ENCODE data around the gene CEP85L. TPM values are rescaled to one million over a fixed set of nuclear protein-coding genes. Genes with fewer than 3 reads are reported as not detected.

The CEP85L gene
- total RNA-seq, 1 donor from 2014 or later = 3.3 TPM

DNA sequence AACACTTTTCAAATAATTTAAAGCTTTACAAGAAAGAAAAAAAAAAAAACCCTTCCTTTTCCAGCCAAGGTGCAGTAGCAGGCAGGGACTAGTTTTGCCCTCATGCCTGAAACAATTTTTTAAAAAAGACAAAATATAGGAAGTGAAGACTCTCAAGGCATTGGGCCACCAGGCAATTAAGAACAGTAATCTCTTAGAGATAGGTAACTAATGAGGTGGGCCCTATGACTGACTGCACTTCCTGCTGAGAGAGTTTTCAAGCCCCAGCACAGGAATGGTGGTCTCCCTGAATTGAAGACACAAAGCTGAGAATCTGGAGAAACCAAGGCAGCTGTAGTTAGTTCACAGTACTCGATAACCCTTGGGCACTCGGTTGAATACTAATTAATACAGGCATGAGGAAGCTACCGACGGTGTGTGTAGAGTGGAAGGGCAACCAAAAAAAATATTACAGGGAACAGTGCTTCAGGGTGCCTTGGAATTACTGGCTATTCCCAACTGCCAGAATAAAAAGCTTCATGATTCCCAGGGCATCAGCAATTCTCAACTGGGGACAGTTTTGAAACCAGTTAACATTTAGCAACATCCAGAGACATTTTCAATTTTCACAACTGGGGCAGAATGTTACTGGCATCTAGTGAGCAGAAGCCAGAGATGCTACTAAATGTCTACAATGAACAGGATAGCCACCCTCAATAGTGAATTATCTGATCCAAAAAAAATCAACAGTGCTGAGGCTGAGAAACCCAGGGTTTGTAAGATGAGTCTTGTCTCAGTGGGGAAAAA is 139.3 kb downstream of the CEP85L start:
- TF ChIP-seq, protein P1, sequence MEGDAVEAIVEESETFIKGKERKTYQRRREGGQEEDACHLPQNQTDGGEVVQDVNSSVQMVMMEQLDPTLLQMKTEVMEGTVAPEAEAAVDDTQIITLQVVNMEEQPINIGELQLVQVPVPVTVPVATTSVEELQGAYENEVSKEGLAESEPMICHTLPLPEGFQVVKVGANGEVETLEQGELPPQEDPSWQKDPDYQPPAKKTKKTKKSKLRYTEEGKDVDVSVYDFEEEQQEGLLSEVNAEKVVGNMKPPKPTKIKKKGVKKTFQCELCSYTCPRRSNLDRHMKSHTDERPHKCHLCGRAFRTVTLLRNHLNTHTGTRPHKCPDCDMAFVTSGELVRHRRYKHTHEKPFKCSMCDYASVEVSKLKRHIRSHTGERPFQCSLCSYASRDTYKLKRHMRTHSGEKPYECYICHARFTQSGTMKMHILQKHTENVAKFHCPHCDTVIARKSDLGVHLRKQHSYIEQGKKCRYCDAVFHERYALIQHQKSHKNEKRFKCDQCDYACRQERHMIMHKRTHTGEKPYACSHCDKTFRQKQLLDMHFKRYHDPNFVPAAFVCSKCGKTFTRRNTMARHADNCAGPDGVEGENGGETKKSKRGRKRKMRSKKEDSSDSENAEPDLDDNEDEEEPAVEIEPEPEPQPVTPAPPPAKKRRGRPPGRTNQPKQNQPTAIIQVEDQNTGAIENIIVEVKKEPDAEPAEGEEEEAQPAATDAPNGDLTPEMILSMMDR (IDR thresholded peaks at IDR 0.05; ENCODE audit: insufficient read depth, low read length, poor library complexity, severe bottlenecking) = no peak
- DNase-seq (ENCODE audit: low read depth) = no peak
- no peaks in the 10 kb centered on the region for H3K36me3 ChIP-seq (ENCODE audit: control insufficient read depth, insufficient read depth, low read length)
- no peaks in the 10 kb centered on the region for H3K27me3 ChIP-seq (ENCODE audit: control insufficient read depth, insufficient read depth, low read length)
- H3K4me3 ChIP-seq (ENCODE audit: low read depth, low read length) = no peak overlapping the region

DNA sequence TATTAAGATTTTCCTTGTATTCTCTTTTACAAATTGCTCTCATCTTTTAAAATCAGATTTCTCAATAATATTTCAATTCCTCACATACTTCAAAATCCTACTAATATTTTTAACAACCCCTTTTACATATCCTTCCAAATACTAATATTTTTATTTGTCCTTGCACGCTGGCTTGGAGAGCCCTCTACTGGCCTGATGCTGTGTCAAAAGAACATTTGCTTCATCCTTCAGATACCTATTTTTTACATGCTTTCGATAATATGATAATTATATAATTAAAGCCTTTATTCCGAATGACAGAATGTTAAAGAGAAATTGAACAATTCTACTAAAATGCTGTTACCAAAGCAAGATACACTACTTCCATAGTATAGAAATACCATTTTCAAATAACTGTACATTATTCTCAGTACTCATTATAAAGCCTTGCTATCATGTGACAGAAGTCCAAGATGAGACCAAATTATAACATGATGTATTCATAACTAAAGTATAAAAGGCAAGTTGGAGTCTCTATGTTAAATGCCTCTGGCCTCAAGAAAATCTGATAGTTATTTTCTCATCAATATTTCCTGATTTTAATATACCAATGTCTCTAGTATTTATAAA is 142.3 kb downstream of the CEP85L start:
- no peak for DNase-seq (ENCODE audit: low read depth)
- H3K4me3 ChIP-seq (ENCODE audit: low read depth, low read length) = no peak overlapping the region
- no peaks in the 10 kb centered on the region for H3K36me3 ChIP-seq (ENCODE audit: control insufficient read depth, insufficient read depth, low read length)
- H3K27me3 ChIP-seq (ENCODE audit: control insufficient read depth, insufficient read depth, low read length) = no peaks in the 10 kb centered on the region
- TF ChIP-seq, protein P1 (IDR thresholded peaks at IDR 0.05; ENCODE audit: insufficient read depth, low read length, poor library complexity, severe bottlenecking) = peak; percentile 74

DNA sequence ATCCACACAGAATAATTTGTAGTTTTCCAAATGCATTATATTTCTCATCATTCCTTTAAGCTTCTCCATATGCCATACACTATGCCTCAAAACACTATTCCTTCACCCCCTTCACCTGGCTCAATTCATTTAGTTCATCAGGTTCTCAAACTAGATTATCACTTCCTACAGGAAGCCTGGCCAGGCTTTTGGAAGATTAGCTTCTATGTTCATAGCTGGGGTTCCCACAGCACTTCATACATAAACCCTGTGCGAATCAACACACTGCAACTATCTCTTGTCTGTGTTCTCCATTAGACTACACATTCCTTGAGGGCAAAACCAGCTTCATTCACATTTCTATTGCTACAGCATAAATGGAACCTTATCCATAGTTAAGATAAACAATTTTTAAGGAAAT is 143.8 kb downstream of the CEP85L start:
- no peak for DNase-seq (ENCODE audit: low read depth)
- H3K36me3 ChIP-seq (ENCODE audit: control insufficient read depth, insufficient read depth, low read length) = no peaks in the 10 kb centered on the region
- TF ChIP-seq, protein P1 (IDR thresholded peaks at IDR 0.05; ENCODE audit: insufficient read depth, low read length, poor library complexity, severe bottlenecking) = no peak
- H3K27me3 ChIP-seq (ENCODE audit: control insufficient read depth, insufficient read depth, low read length) = no peaks in the 10 kb centered on the region
- no peak overlapping the region for H3K4me3 ChIP-seq (ENCODE audit: low read depth, low read length)

DNA sequence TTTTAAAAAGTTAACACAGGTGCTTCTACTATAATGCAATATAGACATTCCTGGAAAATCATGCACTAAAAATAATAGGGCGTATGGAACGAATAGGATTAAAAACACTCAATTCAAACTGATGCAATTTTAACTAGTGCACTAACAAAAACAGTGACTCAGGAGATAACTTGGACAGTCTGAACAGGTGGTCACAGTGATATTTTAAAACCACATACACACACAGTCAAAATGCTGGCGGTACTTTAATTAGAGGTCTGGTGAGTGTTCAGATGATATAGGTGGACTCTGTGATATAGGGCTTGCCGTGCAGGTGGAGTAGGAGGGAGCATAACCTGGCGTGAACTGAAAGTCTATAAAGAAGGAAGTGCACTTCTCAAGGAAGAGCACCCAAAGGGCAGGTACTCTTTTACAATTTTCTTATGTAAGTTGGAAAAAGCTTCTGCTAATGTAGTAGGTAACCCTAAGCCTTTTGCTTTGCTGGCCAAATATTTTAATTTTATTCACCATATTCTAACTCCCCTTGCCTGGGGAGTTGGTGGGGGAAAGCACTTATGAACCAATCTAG is 145.2 kb downstream of the CEP85L start:
- TF ChIP-seq, protein P1 (IDR thresholded peaks at IDR 0.05; ENCODE audit: insufficient read depth, low read length, poor library complexity, severe bottlenecking) = no peak
- DNase-seq (ENCODE audit: low read depth) = no peak
- H3K36me3 ChIP-seq (ENCODE audit: control insufficient read depth, insufficient read depth, low read length) = no peaks in the 10 kb centered on the region
- no peaks in the 10 kb centered on the region for H3K27me3 ChIP-seq (ENCODE audit: control insufficient read depth, insufficient read depth, low read length)
- H3K4me3 ChIP-seq (ENCODE audit: low read depth, low read length) = no peak overlapping the region

DNA sequence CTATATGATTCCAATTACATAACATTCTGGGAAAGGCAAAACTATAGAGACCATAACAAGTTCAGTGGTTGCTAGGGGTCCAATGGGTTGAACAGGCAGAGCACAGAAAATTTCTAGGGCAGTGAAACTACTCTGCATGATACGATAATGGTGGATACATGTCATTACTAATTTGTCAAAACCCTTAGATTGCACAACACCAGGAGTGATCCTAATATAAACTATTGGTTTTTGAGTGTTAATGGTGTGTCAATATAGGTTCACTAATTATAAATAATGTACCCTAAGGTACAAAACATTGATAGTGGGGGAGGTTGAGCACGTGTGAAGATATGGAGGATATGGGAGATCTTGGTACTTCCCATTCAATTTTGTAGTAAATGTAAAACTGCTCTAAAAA is 145.7 kb downstream of the CEP85L start:
- no peaks in the 10 kb centered on the region for H3K36me3 ChIP-seq (ENCODE audit: control insufficient read depth, insufficient read depth, low read length)
- H3K4me3 ChIP-seq (ENCODE audit: low read depth, low read length) = no peak overlapping the region
- H3K27me3 ChIP-seq (ENCODE audit: control insufficient read depth, insufficient read depth, low read length) = no peaks in the 10 kb centered on the region
- TF ChIP-seq, protein P1 (IDR thresholded peaks at IDR 0.05; ENCODE audit: insufficient read depth, low read length, poor library complexity, severe bottlenecking) = no peak
- no peak for DNase-seq (ENCODE audit: low read depth)

Data from kidney epithelial cell (primary cell).